GM21367 (cell line): ENCODE data around the gene AKAP6.

Experiments used
- ATAC-seq: cut with Tn5 transposase; IDR thresholded peaks from one replicate; pipeline ENCODE4 v1.9.1; 2021; ENCODE audit not compliant: unreplicated experiment

The AKAP6 gene

DNA sequence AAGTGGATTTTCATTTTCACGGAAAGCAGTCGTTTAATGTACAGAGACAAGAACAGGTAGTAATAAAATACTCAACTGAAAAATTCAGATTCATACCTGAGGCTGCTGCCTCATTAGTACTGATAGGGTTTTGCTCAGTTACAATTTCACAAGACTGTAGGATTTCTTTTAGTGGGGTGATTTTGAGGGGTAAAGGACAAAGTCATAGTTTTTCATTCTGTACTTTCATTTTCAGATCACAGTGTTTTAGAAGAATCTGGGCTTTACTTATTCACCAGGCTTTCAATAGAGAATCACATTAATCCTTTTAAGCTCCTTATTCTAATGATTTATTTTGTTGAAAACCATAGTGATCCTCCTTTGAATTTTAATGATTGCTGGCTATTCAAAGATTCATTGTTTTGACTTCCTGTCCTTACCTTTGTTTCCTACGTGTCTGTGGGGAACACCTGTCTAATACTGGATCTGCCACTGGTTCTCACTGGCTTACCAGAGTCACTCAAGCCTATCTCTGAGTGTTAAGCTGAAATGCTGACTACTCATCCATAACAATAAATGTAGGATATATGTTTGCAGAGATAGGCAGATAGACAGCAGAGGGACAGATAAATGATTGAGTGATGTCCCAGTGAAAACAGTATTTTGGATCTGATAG is 365.8 kb downstream of the AKAP6 start:
- ATAC-seq, result no peak

- ATAC-seq, result no peak
These were observed 367.4 kb downstream of the AKAP6 start for GRCh38 chr14:32696325-32697091.

- ATAC-seq, result no peak
These were observed 368.0 kb downstream of the AKAP6 start for GRCh38 chr14:32697114-32697513.

- ATAC-seq, result no peak
These were observed 368.6 kb downstream of the AKAP6 start for GRCh38 chr14:32697704-32698103.

DNA sequence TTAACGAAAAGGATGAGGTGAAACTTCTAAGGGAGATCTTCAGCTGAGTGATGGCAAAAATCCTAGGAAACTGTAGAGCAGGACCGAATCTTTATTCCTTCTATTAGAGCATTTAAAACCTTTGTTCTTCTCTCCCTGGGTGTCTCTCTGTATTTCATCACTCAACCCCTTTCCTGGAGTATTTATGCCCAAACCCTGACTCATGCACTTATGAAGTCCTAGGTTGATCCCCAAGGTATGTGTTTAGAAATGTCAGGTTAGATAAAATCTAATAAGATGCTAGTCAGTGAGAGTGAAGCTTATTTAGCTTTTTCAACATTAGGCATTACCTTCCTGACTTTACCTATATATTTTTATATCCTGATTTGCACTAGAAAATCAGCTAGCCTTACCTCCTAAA is 369.7 kb downstream of the AKAP6 start:
- no peak for ATAC-seq

DNA sequence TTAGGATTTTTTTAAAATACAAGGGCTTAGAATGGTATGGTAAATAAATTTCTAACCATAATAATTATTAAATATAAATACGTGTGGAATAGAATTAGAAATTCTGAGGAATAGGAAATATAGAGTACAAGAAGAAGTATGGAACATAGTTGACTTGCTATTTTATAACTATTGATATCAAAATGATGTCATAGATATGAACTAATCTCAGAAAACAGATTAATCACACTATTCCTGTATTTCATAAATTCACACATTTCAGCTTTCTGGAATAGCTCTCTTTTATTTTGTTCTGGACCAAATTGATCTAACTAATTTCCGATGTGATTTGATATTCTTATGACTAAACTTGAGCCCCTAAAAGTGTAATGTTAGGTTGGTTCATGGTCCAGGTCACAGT is 372.4 kb downstream of the AKAP6 start:
- ATAC-seq, result no peak

DNA sequence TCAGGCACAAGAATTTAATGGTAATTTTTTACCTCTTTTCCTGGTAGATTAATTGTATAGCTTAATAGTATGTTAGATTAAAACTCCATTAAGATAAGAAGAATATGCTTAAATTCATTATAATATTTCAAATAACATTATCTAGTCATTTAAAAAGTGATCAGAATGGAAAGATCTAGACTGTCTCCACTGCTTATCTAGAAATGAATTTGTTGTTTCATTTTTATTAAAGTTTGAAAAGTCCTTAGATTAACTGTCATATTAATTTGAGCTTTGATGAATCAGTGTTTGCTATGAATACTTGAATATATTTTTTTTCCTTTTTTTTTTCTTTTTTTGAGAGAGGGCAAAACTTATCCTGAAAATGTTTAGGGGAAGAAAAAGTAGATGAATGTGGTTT is 373.0 kb downstream of the AKAP6 start:
- no peak for ATAC-seq

DNA sequence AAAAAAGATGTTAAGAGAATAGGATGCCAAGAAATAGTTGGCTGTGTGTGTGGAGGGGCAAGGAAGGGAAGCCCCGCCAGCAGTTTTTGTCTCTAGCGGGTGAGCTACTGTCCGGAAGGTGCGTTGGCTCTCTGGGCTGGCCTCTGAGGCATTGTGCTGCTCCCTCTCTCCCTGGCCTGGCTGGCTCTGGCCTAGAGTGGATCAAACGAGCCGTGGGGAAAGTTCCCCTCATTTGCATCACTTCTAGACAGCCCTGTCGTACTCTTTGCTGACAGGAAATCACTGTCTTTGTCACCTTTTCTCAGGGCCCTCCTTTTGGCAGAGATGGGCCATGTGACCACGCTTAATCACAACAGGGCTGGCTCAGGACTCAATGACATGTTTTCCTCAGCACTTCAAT is 373.5 kb downstream of the AKAP6 start:
- peak; percentile 77 for ATAC-seq

DNA sequence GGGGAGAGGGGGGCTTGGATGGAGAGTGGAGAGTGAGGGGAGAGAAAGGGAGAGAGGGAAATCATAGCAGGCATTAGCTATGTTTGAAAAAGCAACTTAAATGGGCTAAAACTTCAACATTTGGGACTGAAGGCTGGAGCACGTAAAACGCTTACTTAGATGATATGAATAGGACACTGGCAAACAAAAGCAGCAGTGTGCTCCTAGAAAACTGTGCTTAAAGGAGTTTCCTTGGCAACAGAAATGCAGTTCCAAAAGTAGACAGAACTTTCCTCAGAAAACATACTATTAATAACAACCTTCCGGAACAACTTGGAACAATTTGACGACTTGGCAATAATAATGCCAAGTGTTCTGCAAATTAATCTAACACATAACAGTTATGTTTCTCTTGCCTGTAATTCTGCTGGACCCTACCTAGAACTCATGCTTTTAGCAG is 374.1 kb downstream of the AKAP6 start:
- no peak for ATAC-seq

DNA sequence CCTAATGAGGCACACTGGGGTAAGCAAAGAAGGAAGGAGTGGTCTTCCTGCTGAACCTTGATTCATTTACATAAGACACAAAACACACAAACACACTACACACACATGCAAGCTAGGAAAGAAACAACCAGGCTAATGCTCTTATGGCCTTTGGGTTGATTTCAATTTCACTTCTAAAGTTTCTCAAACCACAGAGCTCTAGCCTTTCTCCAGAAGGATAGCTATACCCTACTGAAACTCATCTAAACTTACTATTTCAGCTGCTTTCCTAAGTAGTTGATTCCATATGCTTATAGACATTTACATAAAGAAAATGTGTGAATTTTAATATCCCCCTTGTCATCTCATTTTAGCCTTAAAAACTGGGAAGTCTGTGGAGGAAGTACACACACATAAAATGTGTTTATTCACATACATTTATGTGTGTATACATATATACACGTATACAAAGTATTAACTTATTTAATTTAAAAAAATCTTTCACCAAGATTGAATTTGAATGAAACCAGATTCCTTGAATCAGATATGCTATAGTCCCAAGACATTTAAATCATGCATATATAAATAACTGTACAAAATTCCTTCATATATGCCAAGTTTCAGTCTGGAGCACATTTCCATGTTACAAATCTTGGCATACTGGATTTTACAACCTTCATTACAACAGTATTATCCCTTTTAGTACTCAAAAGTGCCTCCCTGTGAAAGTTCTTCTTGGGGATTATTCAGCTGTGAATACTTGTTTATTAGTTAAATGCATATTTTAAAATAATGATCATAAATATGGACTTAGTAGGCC is 377.8 kb downstream of the AKAP6 start:
- no peak for ATAC-seq

- ATAC-seq, result no peak
These were observed 378.8 kb downstream of the AKAP6 start for GRCh38 chr14:32707742-32708500.

GRCh38 chr14:32709027-32709426 is 379.9 kb downstream of the AKAP6 start:
- ATAC-seq, result no peak

GRCh38 chr14:32710231-32710671 is 381.2 kb downstream of the AKAP6 start:
- ATAC-seq, result no peak

GRCh38 chr14:32710731-32711680 is 381.9 kb downstream of the AKAP6 start:
- ATAC-seq, result no peak

- no peak for ATAC-seq
These were observed 384.8 kb downstream of the AKAP6 start for GRCh38 chr14:32713856-32714255.

DNA sequence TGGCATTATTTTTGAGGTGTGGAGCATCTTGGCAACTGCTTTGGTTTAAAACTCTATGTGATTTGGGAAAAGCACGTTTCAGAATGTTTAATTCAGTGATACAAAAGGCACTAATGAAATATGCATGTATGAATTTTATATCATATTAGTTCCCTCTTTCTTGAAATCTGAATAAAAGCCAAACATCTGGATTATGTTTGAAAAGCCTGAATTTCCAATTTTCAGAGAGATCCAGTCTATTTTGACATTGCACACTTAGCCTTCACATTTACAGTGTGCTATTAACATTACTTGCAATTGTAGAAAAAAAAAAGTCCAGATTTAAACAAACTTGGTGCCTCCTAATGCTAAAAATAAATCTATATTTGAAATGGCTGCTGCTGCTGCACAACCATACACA is 390.5 kb downstream of the AKAP6 start:
- no peak for ATAC-seq

DNA sequence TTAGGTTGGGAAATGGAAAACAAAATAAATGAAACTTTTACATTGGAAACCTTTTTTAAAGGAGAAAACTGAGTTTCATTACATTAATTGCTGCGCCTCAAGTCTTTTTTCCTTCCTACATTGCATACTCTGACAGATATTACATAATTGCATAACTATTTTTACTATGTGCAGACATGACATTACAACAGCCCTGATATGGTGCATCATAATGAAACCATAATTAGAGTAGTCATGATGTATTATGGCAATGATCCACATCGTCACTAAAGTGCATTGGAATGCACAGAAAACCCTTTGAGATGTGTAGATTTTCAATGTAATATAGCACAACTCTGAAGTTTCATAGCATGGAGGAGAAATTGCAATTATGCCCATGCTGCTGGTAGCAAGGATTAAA is 391.8 kb downstream of the AKAP6 start:
- ATAC-seq, result no peak

- ATAC-seq, result no peak
These were observed 393.6 kb downstream of the AKAP6 start for GRCh38 chr14:32722631-32723183.

- no peak for ATAC-seq
These were observed 395.9 kb downstream of the AKAP6 start for GRCh38 chr14:32724867-32725471.
